ENCODE results near the gene SLC66A2.
"Not testable (repeated sequence)": the region's sequence is repeated elsewhere in the genome, so short reads cannot be mapped to it uniquely, and the experiment has no call there.

The SLC66A2 gene

GRCh38 chr18:79882522-79883241 is 68.8 kb downstream of the SLC66A2 start:
- 97% methylated on average over 56 of the region's 68 CpGs for WGBS (ENCODE audit: insufficient coverage)
- no peaks in the 10 kb centered on the region for H3K36me3 ChIP-seq (ENCODE audit: control insufficient read depth in 4 of 4, insufficient read depth in 4 of 4, low read length in 3 of 4)
- POLR2A ChIA-PET: no interaction called here
- H3K4me1 ChIP-seq (ENCODE audit: control extremely low read depth in 1 of 4, control insufficient read depth in 4 of 4, insufficient read depth in 4 of 4, low read length in 3 of 4): no peaks in the 10 kb centered on the region
- peaks cover 0 to 11% (median 3%) of the 10 kb centered on the region in 5 experiments for H3K9me3 ChIP-seq (ENCODE audit: control extremely low read depth in 1 of 5, control insufficient read depth in 4 of 5, insufficient read depth in 2 of 5, low read depth in 1 of 5, low read length in 4 of 5)
- no peak overlapping the region for H3K4me3 ChIP-seq (ENCODE audit: control insufficient read depth in 1 of 7, extremely low read depth in 1 of 7, insufficient read depth in 4 of 7, low read depth in 2 of 7, low read length in 6 of 7)
- no peak overlapping the region for H3K27ac ChIP-seq (ENCODE audit: insufficient read depth in 1 of 2, low read depth in 1 of 2, low read length in 2 of 2, poor library complexity in 1 of 2, severe bottlenecking in 2 of 2)
- no peaks in the 10 kb centered on the region for H3K27me3 ChIP-seq (replicated peaks in 2 of 5; ENCODE audit: control insufficient read depth in 4 of 5, insufficient read depth in 5 of 5, low read length in 4 of 5)
- CTCF ChIA-PET: no interaction called here
- no peak for DNase-seq

- POLR2A ChIA-PET: no interaction called here
These were observed 69.8 kb downstream of the SLC66A2 start for GRCh38 chr18:79881695-79882094.

GRCh38 chr18:79879566-79879965 is 71.9 kb downstream of the SLC66A2 start:
- ChIA-PET POLR2A (no interaction called here), CTCF (no interaction called here)
- no peak for DNase-seq
- H3K4me1 ChIP-seq (ENCODE audit: control extremely low read depth in 1 of 4, control insufficient read depth in 4 of 4, insufficient read depth in 4 of 4, low read length in 3 of 4): no peaks in the 10 kb centered on the region
- no peak overlapping the region for H3K4me3 ChIP-seq (ENCODE audit: control insufficient read depth in 1 of 7, extremely low read depth in 1 of 7, insufficient read depth in 4 of 7, low read depth in 2 of 7, low read length in 6 of 7)
- 96% methylated on average over 12 of the region's 12 CpGs for WGBS (ENCODE audit: insufficient coverage)
- peaks cover 0 to 15% (median 0%) of the 10 kb centered on the region in 5 experiments for H3K27me3 ChIP-seq (replicated peaks in 2 of 5; ENCODE audit: control insufficient read depth in 4 of 5, insufficient read depth in 5 of 5, low read length in 4 of 5)
- H3K27ac ChIP-seq (ENCODE audit: insufficient read depth in 1 of 2, low read depth in 1 of 2, low read length in 2 of 2, poor library complexity in 1 of 2, severe bottlenecking in 2 of 2): no peak overlapping the region
- H3K9me3 ChIP-seq (ENCODE audit: control extremely low read depth in 1 of 5, control insufficient read depth in 4 of 5, insufficient read depth in 2 of 5, low read depth in 1 of 5, low read length in 4 of 5): peaks cover 0 to 9% (median 0%) of the 10 kb centered on the region in 5 experiments
- H3K36me3 ChIP-seq (ENCODE audit: control insufficient read depth in 4 of 4, insufficient read depth in 4 of 4, low read length in 3 of 4): no peaks in the 10 kb centered on the region

More at GRCh38 chr18:79881695-79882094, 69.8 kb downstream of the SLC66A2 start:
- H3K4me3 ChIP-seq (ENCODE audit: control insufficient read depth in 1 of 7, extremely low read depth in 1 of 7, insufficient read depth in 4 of 7, low read depth in 2 of 7, low read length in 6 of 7): no peak overlapping the region
- no peak for DNase-seq
- peaks cover 0 to 9% (median 3%) of the 10 kb centered on the region in 5 experiments for H3K9me3 ChIP-seq (ENCODE audit: control extremely low read depth in 1 of 5, control insufficient read depth in 4 of 5, insufficient read depth in 2 of 5, low read depth in 1 of 5, low read length in 4 of 5)
- no peaks in the 10 kb centered on the region for H3K4me1 ChIP-seq (ENCODE audit: control extremely low read depth in 1 of 4, control insufficient read depth in 4 of 4, insufficient read depth in 4 of 4, low read length in 3 of 4)
- H3K27me3 ChIP-seq (replicated peaks in 2 of 5; ENCODE audit: control insufficient read depth in 4 of 5, insufficient read depth in 5 of 5, low read length in 4 of 5): peaks cover 0 to 6% (median 0%) of the 10 kb centered on the region in 5 experiments
- no peaks in the 10 kb centered on the region for H3K36me3 ChIP-seq (ENCODE audit: control insufficient read depth in 4 of 4, insufficient read depth in 4 of 4, low read length in 3 of 4)
- 96% methylated on average over 9 of the region's 11 CpGs for WGBS (ENCODE audit: insufficient coverage)
- CTCF ChIA-PET: no interaction called here
- H3K27ac ChIP-seq (ENCODE audit: insufficient read depth in 1 of 2, low read depth in 1 of 2, low read length in 2 of 2, poor library complexity in 1 of 2, severe bottlenecking in 2 of 2): no peak overlapping the region

- H3K36me3 ChIP-seq (ENCODE audit: control insufficient read depth in 4 of 4, insufficient read depth in 4 of 4, low read length in 3 of 4): no peaks in the 10 kb centered on the region
- peaks cover 0 to 9% (median 0%) of the 10 kb centered on the region in 5 experiments for H3K9me3 ChIP-seq (ENCODE audit: control extremely low read depth in 1 of 5, control insufficient read depth in 4 of 5, insufficient read depth in 2 of 5, low read depth in 1 of 5, low read length in 4 of 5)
- H3K4me1 ChIP-seq (ENCODE audit: control extremely low read depth in 1 of 4, control insufficient read depth in 4 of 4, insufficient read depth in 4 of 4, low read length in 3 of 4): no peaks in the 10 kb centered on the region
- no peak for DNase-seq
- POLR2A ChIA-PET: no interaction called here
- H3K27ac ChIP-seq (ENCODE audit: insufficient read depth in 1 of 2, low read depth in 1 of 2, low read length in 2 of 2, poor library complexity in 1 of 2, severe bottlenecking in 2 of 2): no peak overlapping the region
- H3K4me3 ChIP-seq (ENCODE audit: control insufficient read depth in 1 of 7, extremely low read depth in 1 of 7, insufficient read depth in 4 of 7, low read depth in 2 of 7, low read length in 6 of 7): no peak overlapping the region
- 85% methylated on average over 17 of the region's 20 CpGs for WGBS (ENCODE audit: insufficient coverage)
- peaks cover 0 to 15% (median 0%) of the 10 kb centered on the region in 5 experiments for H3K27me3 ChIP-seq (replicated peaks in 2 of 5; ENCODE audit: control insufficient read depth in 4 of 5, insufficient read depth in 5 of 5, low read length in 4 of 5)
- CTCF ChIA-PET: no interaction called here
These were observed 72.6 kb downstream of the SLC66A2 start for GRCh38 chr18:79878741-79879378.

- WGBS (ENCODE audit: insufficient coverage): 93% methylated on average over 12 of the region's 25 CpGs
- H3K27ac ChIP-seq (ENCODE audit: insufficient read depth in 1 of 2, low read depth in 1 of 2, low read length in 2 of 2, poor library complexity in 1 of 2, severe bottlenecking in 2 of 2); H3K9me3 ChIP-seq (ENCODE audit: control extremely low read depth in 1 of 5, control insufficient read depth in 4 of 5, insufficient read depth in 2 of 5, low read depth in 1 of 5, low read length in 4 of 5); H3K4me1 ChIP-seq (ENCODE audit: control extremely low read depth in 1 of 4, control insufficient read depth in 4 of 4, insufficient read depth in 4 of 4, low read length in 3 of 4); POLR2A ChIA-PET; H3K36me3 ChIP-seq (ENCODE audit: control insufficient read depth in 4 of 4, insufficient read depth in 4 of 4, low read length in 3 of 4); DNase-seq; H3K4me3 ChIP-seq (ENCODE audit: control insufficient read depth in 1 of 7, extremely low read depth in 1 of 7, insufficient read depth in 4 of 7, low read depth in 2 of 7, low read length in 6 of 7); CTCF ChIA-PET: not testable (repeated sequence)
- peaks cover 0 to 15% (median 0%) of the 10 kb centered on the region in 5 experiments for H3K27me3 ChIP-seq (replicated peaks in 2 of 5; ENCODE audit: control insufficient read depth in 4 of 5, insufficient read depth in 5 of 5, low read length in 4 of 5)
These were observed 73.2 kb downstream of the SLC66A2 start for GRCh38 chr18:79878246-79878645.

- Histone ChIP-seq H3K4me3 (ENCODE audit: control insufficient read depth in 1 of 7, extremely low read depth in 1 of 7, insufficient read depth in 4 of 7, low read depth in 2 of 7, low read length in 6 of 7) (no peak overlapping the region), H3K27me3 (replicated peaks in 2 of 5; ENCODE audit: control insufficient read depth in 4 of 5, insufficient read depth in 5 of 5, low read length in 4 of 5) (peaks cover 0 to 15% (median 0%) of the 10 kb centered on the region in 5 experiments), H3K4me1 (ENCODE audit: control extremely low read depth in 1 of 4, control insufficient read depth in 4 of 4, insufficient read depth in 4 of 4, low read length in 3 of 4) (peaks cover 0 to 3% (median 2%) of the 10 kb centered on the region in 4 experiments), H3K27ac (ENCODE audit: insufficient read depth in 1 of 2, low read depth in 1 of 2, low read length in 2 of 2, poor library complexity in 1 of 2, severe bottlenecking in 2 of 2) (no peak overlapping the region), H3K9me3 (ENCODE audit: control extremely low read depth in 1 of 5, control insufficient read depth in 4 of 5, insufficient read depth in 2 of 5, low read depth in 1 of 5, low read length in 4 of 5) (peaks cover 0 to 6% (median 0%) of the 10 kb centered on the region in 5 experiments), H3K36me3 (ENCODE audit: control insufficient read depth in 4 of 4, insufficient read depth in 4 of 4, low read length in 3 of 4) (no peaks in the 10 kb centered on the region)
- WGBS (ENCODE audit: insufficient coverage): 64% methylated on average over 37 of the region's 38 CpGs
- no peak for DNase-seq
- ChIA-PET CTCF (no interaction called here), POLR2A (no interaction called here)
These were observed 74.0 kb downstream of the SLC66A2 start for GRCh38 chr18:79877163-79878091.

Measured in common myeloid progenitor, CD34-positive (primary cell).